T47D (cell line): Measurements from ENCODE around the gene NEK8.
A peak's percentile ranks its signal among the peaks of the same experiment; 100 is the strongest.

Experiments used
- DNase-seq, 2 experiments: peaks; one replicate each; pipeline versions ENCODE4 v3.0.0 to v3.0.0-alpha.2; 2011 to 2012; ENCODE audit warnings: low read depth in 1 of 2, low spot score in 1 of 2
- JUND ChIP-seq: IDR thresholded peaks from 2 replicates; pipeline ENCODE4 v1.6.1; 2012; ENCODE audit warnings: low read depth
- in situ Hi-C: cut with HindIII; loops from 2 replicates; pipeline ENCODE4 v1.10.0; 2016; ENCODE audit warnings: low sequenced_read_pairs, low pct_unique_long_range_greater_than_20kb

NEK8 gene

DNA sequence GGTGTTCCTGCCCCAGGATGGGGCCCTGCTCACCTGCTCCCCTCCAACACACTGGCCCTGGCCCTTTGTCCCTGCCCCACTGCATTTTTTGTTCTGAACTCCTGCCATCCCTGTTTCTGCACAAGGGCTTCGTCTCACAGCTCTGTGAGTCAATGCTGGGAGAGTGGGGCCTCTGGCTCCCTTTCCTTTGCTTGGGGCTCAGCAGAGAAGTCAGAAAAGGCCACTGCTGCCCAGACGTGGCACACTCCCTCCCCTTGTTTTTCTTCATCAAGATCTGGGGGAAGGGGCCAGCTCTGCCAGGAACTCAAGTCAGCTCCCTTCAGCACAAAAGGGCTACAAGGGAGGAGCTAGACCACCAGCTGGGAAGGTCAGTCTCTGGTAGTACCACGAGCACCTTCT, 25.8 kb upstream of the NEK8 start:
- no peak for DNase-seq
- in situ Hi-C loops, result no loop called here
- TF ChIP-seq JUND, result no peak

GRCh38 chr17:28703552-28704218, 24.9 kb upstream of the NEK8 start:
- in situ Hi-C loops, result no loop called here
- no peak for DNase-seq
- no peak for TF ChIP-seq JUND

GRCh38 chr17:28704219-28704858, 24.2 kb upstream of the NEK8 start:
- no peak for TF ChIP-seq JUND
- in situ Hi-C loops, result no loop called here

GRCh38 chr17:28705074-28705659, 23.4 kb upstream of the NEK8 start:
- no peak for DNase-seq
- TF ChIP-seq JUND, result no peak
- in situ Hi-C loops, result no loop called here

More at GRCh38 chr17:28704219-28704858, 24.2 kb upstream of the NEK8 start:
- no peak for DNase-seq

GRCh38 chr17:28705728-28706334, 22.8 kb upstream of the NEK8 start:
- in situ Hi-C loops, result no loop called here

DNA sequence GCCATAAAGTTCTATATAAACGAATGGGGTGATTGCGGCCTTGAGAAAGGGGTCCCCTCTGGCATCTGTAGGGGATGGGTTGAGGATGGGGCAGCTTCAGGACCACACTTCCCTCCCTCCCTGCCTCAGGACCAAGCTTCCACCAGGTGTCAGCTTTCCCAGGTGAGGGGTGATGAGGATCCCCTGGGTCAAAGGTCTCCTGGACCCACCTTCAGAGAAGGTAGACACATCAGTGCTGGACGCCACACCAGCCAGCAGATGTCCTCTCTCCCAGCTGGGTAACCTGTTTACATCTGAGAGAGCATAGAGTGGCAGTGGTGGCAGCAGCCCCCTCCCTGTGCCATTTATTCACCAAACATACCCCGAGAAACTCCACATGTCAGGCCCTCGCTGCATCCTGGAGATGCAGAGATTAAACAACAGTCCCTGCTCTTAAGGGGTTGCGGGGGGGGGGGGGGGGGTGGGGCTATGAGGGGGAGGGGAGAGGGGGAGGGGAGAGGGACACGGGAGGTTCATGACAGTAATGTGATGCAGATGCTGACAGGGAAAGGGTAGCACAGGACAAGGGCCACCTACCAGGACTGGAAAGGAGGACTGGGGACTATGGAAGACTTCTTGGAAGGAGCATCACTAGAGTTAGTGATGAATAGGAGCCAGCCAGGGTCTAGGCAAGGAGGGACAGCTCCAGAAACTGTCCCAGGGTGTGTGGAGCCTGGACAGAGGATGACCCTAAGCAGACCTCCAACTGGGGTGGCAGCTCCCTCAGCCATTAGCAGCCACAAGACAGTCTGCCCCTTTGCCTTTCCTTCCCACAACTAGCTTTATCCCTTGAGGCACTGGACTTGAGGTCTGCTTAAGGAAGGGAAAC, 21.9 kb upstream of the NEK8 start:
- in situ Hi-C loops, result no loop called here
- no peak for DNase-seq
- no peak for TF ChIP-seq JUND

More at GRCh38 chr17:28705728-28706334, 22.8 kb upstream of the NEK8 start:
- no peak for DNase-seq
- no peak for TF ChIP-seq JUND

DNA sequence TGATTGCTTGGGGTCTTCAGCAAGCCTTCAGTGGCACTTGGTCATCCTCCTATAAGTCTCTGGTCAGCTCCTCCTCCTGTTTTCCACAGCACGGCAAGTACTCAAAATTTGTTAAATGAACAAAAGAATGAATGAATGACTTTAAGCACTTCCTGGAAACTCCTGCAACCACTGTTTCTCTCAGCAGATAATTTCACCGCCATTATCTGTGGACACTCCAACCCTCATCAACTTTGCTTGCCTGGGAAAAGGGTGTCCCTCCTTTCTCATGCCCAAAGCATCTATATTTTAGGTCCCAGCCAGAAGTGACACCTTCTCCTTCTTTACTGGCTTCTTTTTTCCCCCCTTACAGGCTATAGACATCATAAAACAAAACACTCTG, 21.3 kb upstream of the NEK8 start:
- in situ Hi-C loops, result no loop called here
- DNase-seq, result no peak
- no peak for TF ChIP-seq JUND

- TF ChIP-seq JUND, result no peak
- in situ Hi-C loops, result no loop called here
- DNase-seq, result peak; percentile 94 to 97
Observed at GRCh38 chr17:28710861-28711722, 17.5 kb upstream of the NEK8 start.

- DNase-seq, result no peak
- TF ChIP-seq JUND, result no peak
- in situ Hi-C loops, result no loop called here
Observed at GRCh38 chr17:28711723-28712031, 16.9 kb upstream of the NEK8 start, which contains the start of gene PROCA1. Gene PROCA1 (minus strand): TSS chr17:28711888. CDS start chr17:28711660, 228 bp downstream.

DNA sequence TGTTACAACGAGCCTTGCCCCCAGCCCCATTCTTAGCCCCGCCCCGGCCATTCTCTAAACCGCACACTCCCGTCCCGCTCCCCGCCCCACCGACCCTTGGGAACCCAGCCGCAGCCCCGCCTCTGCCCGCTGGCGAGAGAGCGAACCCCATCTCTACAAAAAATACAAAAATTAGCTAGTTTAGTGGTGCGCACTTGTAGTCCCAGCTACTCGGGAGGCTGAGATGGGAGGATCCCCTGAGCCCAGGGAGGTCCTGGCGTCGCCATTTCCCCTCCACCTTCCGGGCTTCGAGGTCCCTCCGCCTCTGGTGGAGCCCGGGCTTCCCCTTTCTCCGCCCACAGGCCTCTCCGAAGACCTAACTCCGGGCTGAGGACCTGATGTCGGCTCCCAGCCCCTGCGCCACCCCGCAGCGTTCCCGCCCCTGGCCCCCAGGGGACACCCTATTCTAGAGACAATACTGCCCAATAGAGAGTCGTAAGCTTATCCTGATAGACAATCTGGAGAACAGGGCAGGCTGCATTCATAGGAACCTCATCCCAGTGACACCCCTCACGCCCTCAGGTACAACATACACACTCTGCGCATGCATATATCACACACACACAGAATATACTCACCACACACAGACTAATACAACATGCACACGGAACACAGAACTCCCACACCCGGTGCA, 16.4 kb upstream of the NEK8 start:
- in situ Hi-C loops, result no loop called here
- TF ChIP-seq JUND, result no peak
- DNase-seq, result no peak
